ENCODE measurements around the gene LFNG.

The LFNG gene

GRCh38 chr7:2503056-2503941 lies 16.3 kb upstream of the LFNG start:
- no peak for DNase-seq (ENCODE audit: low read depth in 2 of 2)

- no peak for DNase-seq (ENCODE audit: low read depth in 2 of 2)
Observed at GRCh38 chr7:2504128-2504888, 15.3 kb upstream of the LFNG start.

GRCh38 chr7:2504889-2505375 lies 14.6 kb upstream of the LFNG start:
- DNase-seq (ENCODE audit: low read depth in 2 of 2): no peak

DNA sequence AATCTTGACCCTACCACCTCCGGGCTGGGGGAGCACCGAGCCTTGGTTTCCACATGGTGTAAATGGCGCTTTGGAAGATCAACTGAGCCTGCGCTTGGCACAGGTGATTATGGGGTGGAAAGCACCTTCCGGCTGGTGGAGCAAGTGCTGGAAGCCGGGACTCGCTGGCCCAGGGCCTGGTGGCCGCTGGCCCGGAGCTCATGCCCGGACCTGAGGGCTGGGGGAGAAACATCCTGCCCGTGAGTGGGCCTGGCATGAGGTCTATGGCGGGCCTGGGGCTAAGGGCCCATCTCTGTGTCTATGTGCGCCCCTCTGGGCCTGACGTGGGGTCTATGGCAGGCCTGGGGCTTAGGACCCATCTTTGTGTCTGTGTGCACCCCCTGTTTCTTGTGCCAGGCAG lies 14.2 kb upstream of the LFNG start:
- no peak for DNase-seq (ENCODE audit: low read depth in 2 of 2)

DNA sequence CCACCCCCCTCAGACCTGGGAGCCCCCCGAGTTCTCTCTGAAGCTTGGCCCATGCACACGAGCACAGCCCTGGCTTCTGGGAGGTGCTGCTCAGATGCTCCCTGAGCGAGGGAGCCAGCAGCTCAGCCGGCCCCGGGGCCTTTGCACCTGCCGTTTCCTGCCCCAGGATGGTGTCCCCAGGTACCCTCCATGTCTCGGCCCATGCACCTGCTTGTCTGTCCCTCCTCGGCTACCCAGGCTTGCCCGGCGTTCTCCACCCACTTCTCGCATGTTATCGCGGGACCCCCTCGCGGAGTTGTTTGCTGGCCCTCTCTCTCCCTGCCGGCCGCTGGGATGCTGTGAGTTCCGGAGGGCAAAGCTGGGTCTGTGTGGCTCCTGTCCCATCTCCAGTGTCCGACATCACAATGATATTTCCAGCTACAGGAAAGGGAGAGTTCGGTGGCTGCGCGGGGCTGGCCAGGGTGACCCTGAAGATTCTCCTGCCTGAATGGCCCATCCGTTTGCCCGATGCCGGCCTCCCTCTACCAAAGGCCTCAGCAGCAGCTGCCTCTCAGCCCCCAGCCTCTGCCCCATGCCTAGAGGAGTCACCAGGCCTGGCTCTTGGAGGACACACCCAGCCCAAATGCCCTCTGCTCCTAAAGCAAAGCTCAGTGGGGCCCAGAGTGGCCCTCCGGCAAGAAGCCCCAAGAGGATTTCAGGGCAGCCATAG lies 12.2 kb upstream of the LFNG start:
- DNase-seq (ENCODE audit: low read depth in 2 of 2): no peak

GRCh38 chr7:2507917-2508306 lies 11.7 kb upstream of the LFNG start:
- DNase-seq (ENCODE audit: low read depth in 2 of 2): no peak

DNA sequence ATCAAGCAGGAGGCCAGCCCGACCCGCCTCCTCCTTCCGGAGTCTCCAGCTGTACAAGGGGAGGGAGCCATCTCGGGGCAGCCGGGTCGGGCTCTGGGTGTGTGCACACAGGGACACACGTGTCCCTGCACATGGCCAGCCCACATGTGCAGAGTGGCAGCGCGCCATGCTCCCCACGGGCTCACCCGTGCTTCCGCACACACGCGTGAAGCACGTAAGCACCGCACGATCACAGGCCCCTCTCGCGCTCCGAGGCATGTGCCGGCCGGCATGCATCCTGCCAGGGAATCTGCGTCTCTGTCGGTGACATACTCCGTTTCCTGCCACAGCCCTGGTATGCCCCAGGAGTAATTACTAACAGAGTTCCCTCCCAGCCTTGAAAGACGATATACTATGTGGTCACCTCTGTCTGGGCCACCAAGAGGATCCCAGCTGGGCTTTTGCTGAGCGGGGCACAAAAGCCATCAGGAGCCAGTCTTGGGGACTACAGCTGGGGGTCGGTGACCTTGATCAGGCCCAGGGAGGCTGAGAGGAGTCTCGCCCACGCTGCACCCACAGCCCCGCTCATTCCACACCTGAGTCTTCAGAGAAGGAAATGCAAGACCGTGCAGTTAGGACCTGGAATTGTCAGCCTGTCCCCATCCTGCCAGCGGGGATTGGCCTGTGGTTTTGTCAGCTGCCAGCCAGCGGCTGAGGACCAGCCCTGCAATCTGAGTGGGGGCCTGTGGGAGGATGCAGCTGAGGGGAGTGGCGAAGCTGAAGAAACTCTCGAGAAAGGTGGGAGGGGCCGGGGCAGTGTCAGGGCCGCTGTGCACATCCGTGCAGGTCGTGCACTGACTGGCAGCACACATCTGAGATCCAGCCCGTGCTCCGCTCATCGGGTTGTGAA lies 11.0 kb upstream of the LFNG start:
- peak in 1 of 2 donors; percentile 60 for DNase-seq (ENCODE audit: low read depth in 2 of 2)

GRCh38 chr7:2509298-2509906 lies 10.2 kb upstream of the LFNG start:
- DNase-seq (ENCODE audit: low read depth in 2 of 2): no peak

- DNase-seq (ENCODE audit: low read depth in 2 of 2): no peak
Observed at GRCh38 chr7:2510130-2510776, 9.3 kb upstream of the LFNG start.

DNA sequence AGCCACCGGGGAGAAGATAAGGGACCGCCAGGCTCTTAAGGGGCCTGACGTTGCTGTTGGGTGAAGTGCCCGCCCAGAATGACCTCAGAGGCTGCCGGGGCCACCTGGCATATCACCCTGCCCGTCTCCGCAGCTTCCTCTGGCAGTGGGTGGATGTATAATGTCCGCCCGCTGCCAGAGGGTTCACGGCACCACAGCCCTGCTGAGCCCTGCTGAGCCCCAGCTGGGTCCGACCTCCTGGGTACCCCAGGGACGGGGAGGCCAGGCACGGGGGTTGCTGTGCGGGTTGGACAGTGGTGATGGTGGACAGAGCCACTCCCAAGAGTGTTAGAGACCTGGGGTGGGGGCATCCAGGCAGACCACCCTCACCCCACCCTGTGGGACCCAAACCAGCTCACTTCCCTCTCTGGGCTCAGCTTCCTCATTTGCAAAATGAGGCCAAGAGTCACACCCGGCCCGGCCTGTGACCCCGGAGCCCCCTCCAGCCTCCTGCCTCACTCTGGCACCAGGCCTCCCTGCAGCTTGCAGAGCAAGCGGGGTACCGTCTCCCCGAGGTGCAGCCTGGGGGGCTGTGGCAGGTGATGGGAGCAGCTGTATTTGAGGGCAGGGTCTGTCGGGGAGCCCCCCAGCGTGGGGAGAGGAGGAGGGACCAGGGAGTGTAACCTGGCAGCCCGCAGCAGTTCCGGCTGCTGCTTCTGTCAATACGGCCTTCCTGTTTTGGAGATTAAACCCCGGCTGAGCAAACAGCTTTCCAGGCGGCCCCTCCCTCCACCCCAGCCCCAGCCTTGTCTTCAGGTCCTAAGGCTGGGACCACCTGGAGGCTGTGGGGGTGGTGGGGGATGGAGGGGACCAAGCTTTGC lies 8.4 kb upstream of the LFNG start:
- DNase-seq (ENCODE audit: low read depth in 2 of 2): no peak

DNA sequence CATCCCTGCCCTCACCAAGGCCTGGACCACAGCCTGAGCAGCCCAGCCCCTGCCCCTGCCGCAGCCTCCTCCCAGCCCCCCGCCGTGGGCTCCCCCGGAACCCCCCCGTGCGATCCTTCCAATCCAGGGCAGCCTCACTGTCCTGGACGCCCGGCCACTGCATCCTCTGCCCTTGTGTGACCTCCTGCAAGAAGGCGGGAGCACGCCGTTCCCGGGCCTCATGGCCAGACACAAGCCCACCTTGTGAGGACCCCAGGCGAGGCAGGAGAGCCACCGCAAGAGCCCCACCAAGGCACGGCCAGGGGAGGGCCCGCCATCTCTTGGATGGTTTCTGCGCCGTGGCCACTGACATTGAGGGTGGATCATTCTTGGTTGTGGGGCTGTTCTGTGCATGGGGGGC lies 7.8 kb upstream of the LFNG start:
- no peak for DNase-seq (ENCODE audit: low read depth in 2 of 2)

DNA sequence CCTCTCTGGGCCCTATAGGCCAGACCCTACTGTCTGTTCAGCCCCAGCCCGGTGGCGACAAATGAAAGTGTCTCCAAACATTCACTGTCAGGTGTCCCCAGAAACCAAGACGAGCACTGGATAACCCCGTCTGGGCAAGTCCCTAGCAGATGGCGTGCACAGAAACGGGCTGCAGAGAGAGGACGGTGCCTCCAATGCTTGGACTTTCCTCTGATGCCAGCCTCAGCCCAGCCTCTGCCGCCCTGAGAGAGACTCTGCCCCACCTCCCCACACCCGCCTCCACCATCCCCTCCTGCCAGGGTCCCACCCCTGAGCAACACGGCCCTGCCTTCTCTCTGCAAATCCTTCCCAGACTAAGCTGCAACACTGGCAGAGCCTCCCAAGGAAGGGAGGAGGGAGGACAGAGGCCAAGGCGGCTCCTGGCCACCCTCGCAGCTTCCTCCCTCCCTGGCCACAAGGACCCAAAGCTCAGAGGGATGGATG lies 7.4 kb upstream of the LFNG start:
- DNase-seq (ENCODE audit: low read depth in 2 of 2): no peak

GRCh38 chr7:2512713-2513112 lies 6.9 kb upstream of the LFNG start:
- DNase-seq (ENCODE audit: low read depth in 2 of 2): no peak

- DNase-seq (ENCODE audit: low read depth in 2 of 2): no peak
Observed at GRCh38 chr7:2513702-2514101, 5.9 kb upstream of the LFNG start.

DNA sequence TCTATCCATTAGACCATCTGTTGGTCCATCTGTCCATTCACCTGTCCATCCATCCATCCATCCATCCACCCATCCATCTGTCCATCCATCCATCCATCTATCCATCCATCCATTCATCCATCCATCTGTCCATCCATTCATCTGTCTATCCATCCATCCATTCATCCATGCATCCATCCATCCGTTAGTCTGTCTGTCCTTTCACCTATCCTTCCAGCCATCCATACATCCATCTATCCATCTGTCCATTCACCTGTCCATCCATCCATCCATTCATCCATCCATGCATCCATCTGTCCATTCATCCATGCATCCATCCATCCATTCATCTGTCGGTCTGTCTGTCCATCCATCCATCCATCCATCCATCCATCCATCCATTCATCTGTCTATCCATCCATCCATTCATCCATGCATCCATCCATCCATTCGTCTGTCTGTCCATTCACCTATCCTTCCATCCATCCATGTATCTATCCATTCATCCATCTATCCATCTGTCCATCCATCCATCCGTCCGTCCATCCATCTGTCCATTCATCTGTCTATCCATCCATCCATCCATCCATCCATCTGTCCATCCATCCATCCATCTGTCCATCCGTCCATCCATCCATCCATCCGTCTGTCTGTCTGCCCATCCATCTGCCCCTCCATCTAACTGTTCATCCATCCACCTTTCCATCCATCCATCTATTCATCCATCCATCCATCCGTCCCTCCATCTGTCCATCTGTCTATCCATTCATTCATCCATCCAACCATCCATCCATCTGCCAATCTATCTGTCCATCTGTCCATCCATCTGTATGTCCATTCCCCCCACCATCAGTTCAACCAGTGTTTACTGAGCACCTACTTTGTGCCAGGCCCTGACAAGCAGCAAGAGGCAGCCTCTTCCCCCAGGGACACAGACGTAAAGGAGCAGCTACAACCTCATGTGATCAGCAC lies 4.8 kb upstream of the LFNG start:
- DNase-seq (ENCODE audit: low read depth in 2 of 2): no peak

DNA sequence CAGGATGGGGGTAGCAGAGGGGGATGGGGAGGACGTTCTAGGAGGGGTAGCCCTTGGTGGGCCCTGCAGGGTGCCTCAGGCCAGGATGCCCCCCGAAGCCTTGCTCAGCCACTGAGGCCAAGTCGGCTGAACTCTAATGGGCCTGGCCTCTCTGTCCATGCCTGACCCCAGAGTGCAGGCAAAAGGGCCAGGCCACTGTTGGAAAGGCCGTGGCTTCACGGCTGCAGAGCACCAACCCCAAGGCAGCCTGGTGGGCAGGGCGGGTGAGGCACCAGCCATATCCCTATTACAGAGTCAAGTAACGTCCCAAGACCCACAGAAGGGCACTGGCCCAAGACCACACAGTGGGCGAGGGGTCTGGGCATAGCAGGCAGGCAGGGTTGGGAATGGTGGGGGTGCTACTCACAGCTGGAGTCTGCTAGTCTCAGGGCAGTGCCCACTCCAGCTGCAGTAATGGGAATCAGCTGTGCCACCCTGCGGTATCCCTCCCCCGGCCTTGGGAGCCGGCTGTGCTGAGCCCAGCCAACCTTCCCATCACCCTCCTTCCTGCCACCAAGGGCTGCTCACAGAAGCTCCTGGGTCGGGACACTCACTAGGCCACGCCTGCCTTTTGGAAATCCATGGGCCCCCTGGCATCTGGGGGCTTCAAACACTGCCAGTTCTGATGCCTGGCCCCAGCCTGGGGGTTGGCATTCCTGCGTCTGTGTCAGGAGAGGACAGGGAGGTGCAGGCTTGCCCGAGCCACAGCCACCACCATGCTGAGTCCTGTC lies 4.0 kb upstream of the LFNG start:
- DNase-seq (ENCODE audit: low read depth in 2 of 2): no peak

DNA sequence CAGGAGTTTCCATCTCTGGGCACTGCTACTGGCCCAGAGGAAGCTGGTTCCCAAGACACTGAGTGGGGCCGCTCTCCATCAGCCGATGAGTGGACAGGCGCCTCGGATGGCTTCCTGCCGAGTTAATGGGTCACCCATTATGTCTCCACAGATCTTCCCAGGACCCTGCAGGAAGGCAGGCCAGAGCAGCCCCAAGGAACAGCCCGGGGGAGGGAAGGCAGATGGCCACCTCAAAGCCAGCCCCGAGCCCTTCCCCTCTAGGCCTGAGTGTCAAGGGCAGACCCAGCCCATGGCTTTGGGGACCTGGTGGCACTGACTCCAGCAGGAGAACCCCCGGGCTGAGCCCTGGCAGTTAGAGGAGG lies 3.4 kb upstream of the LFNG start:
- DNase-seq (ENCODE audit: low read depth in 2 of 2): no peak
